ENCODE data around the gene QSER1.
"Not testable (repeated sequence)": the region's sequence is repeated elsewhere in the genome, so short reads cannot be mapped to it uniquely, and the experiment has no call there.

Gene QSER1

DNA sequence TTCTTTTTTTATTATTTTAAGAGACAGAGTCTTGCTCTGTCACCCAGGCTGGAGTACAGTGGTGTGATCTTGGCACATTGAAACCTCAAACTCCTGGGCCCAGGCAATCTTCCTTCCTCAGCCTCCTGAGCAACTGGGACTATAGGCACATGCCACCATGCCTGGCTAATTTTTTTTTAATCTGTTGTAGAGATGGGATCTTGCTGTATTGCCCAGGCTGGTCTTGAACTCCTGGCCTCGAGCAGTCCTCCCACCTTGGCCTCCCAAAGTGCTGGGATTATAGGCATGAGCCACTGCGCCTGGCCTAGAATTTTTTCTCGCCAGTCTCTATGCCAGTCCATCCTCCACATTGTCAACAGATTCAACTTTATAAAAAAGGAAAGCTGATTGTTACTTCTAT lies 44.7 kb downstream of the QSER1 start:
- DNase-seq, result not testable (repeated sequence)

DNA sequence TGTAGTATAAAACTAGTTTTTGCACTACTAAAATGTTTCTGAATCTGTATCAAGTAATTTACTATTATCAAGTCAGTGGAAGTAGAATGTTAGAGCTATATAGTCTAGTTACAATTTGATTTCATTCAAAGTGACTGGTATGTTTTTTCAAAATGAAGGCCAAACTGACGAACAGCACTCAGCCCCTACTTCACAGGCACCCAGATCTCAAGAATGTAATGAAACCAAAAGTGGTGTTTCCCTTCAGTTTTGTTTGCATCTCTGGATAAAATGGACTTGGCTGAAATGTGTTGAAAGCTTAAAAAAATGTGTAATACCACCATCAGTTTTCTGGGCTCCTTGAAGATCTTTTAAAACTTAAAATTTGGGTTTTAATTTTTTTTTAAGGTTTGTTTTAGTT lies 46.4 kb downstream of the QSER1 start:
- DNase-seq, result no peak

DNA sequence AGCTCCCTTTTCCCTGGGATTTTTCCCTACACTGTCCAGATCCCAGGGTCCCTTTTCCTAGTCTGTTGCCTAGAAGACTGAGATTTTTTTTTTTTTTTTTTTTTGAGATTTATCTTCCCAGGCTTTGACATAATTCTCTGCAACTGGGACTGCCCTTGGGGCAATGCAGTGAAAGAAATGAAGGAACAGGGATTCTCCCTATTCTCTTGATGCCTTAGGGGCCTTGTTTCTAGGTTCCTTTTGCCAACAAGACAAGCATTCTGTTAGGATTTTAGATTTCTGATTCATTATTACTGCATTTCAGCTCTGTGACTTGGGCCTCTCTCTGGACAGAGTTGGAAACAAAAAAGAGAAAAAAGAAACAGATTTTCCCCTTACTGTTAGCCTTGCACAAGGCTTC lies 47.3 kb downstream of the QSER1 start:
- no peak for DNase-seq

DNA sequence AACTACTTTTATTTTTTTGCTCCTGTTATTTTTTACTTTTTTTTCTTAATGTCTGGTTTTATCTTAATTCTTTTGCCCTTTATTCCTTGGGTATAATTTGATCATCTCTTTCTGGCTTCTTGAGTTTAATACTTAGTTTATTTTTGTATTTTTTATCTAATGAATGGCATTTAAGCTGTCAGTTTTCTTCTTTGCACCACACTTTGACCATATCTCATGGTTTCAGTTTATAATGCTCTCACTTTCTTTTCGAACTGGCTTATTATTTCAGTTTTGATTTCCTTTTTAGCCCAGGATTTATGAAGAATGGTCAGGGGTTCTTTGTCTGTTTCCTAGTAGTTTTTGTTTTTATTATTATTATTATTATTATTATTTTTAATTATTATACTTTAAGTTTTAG lies 48.3 kb downstream of the QSER1 start:
- DNase-seq, result no peak

DNA sequence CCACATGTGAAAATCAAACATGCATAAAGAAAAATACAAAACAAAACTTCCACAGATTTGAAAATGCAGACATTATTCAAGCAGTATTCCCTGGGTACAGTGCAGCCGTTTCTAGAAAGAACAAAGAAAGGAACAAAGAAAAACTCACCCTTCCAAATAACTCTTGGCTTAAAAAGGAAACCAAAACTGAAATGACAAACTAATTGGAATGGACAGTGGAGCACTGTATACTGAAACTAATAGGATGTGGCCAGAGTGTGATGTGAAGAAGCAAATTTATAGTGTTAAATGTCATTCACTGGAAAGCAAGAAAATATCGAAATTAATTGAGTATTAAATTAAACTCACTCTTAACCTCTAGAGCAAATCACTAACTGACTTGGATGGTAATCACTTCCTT lies 55.4 kb downstream of the QSER1 start:
- DNase-seq, result no peak

DNA sequence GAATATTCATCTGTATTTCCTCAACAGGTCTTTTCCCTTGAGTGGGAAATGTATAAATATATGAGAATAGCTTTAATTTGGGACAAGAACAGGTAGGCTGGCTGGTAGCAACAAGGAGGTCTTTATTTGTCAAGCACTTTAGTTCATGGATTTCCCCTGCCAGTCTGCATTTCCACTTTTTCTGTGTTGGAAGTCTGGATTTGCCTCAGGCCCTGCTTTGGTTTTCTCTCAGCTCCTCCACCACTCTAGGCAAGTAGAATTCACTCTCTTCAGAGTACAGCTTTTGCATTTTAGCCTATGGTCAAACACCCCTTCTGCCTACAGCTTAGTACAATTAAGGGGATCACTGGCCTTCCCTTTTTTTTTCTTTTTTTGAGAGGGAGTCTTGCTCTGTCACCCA lies 57.1 kb downstream of the QSER1 start:
- no peak for DNase-seq

DNA sequence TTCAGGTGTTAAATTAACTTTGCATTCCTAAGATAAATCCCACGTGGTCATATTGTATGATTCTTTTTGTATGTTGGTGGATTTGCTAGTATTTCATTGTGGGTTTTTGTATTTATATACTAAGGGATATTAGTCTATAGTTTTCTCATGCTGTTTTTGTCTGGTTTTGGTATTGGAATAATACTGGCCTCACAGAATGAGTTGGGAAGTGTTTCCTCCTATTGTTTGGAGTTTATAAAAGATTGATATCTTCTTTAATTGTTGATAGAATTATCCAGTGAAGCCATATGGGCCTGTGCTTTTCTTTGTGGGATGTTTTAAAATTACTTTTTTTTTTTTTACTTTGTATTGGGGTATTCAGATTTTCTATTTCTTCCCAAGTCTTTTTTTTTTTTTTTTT lies 59.8 kb downstream of the QSER1 start:
- DNase-seq, result no peak

DNA sequence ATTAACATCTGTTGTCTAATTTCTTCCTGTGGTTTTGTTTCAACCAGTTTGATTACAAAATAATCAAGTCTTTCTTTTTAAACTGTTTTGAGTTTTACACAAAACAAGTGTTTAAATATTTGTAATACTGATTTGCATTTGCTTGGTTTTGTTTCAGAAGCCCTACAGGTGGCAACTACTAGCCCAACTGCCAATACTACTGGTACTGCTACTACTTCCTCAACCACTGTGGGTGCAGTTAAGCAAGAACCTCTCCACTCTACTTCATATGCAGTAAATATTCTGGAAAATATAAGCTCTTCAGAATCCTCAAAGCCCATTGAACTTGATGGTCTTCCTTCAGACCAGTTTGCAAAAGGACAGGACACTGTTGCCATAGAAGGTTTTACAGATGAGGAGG lies 61.1 kb downstream of the QSER1 start:
- no peak for DNase-seq

DNA sequence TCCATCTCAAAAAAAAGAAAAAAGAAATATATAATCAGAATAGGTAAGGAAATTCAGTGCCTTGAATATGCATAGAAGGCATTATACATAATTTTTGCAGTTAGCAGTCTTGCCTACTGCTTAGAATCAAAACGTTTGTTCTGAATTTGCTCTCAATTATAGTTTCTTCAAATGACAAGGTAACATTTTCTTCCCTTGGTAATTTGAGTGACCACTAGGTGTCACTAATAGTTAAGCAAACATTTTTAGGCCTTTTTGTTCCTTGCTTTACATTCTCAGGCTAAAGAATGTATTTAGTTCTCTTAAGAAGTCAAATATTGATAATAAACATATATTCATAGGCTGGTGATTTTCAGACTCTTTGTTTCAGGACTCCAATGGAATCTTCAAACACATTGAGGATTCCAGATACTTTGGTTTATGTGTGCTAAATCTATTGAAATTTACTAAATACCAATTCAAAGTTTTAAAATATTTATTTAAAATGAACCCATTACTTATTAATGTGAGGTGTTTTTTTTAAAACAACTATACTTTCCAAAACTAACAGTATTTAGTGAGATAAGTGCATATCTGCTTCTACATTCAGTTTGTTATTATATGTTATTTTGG lies 68.0 kb downstream of the QSER1 start:
- DNase-seq, result no peak

DNA sequence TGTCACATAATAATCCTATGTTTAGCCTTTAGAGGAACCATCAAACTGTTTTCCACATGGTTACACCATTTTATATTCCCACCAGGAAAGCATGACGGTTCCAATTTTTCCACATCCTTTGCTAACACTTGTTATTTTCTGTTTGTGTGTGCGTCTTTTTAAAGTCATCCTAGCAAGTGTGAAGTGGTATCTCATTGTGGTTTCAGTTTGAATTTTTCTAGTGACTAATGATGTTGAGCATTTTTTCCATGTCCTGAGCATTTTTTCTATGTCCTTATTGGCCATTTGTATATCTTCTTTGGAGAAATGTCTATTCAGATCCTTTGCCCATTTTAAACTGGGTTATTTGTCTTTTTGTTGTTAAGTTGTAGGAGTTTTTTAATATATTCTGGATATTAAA lies 69.4 kb downstream of the QSER1 start:
- DNase-seq, result no peak

DNA sequence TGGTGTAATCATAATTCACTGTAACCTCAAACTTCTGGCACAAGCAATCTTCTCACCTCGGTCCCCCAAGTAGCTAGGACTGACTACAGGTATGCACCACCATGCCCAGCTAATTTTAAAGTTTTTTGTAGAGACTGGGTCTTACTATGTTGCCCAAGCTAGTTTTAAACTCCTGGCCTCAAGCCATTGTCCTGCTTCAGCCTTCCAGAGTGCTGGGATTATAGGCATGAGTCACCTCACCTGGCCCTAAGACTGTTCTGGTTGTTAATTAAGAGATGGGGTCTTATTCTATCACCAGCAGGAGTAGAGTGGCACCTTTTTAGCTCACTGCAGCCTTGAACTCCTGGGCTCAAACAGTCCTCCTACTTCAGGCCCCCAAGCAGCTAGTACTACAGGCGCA lies 71.1 kb downstream of the QSER1 start:
- DNase-seq, result no peak

DNA sequence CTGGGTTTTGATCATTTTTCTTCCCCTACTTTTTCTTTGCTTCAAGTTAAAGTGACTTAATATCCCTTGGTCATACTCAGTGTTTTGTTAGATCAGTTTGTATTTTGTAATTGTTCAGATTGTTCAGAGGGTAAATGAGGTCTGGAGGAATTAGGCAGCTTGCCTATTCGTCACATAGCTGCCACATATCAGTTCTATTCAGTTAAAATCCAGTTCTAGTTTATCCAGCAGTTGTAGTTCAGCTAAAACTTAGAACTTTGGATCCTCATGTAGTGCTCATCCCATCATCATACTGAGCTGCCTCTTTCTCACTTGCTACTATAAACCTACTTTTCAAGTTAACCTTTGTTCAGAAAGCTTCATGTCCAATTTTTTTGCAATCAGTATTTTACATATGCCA lies 75.9 kb downstream of the QSER1 start:
- no peak for DNase-seq

DNA sequence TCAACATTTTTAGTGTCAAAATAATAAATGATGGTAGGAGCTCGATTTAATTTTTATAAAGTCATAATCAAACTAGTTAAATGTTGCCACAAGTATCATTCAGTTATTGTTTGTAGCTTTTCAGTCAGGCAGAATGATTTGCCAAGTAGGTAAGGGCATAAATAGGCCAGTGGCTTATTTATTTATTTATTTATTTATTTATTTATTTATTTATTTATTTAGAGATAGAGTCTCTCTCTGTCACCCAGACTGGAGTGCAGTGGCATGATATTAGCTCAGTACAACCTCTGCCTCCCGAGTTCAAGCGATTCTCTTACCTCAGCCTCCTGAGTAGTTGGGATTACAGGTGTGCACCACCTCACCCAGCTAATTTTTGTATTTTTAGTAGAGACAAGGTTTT lies 79.6 kb downstream of the QSER1 start:
- not testable (repeated sequence) for DNase-seq

DNA sequence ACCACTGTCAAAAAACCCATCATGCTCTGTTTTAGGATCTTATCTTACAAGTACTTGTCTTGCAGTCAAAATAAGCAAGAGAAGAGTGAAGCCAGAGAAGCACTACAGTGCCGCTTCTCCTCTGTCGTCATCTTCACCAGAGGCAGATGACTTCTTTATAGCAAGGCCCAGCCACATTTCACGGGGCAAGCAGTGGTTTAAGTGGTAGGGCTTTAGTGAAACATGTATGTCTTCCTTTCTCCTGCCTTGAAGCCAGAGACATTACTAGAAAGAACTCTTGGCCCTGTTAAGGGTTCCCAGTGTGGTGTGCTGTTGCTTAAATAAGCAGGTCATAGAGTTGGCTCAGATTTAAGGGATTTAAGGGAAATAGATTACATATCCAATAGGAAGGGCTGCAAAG lies 80.2 kb downstream of the QSER1 start:
- DNase-seq, result no peak

DNA sequence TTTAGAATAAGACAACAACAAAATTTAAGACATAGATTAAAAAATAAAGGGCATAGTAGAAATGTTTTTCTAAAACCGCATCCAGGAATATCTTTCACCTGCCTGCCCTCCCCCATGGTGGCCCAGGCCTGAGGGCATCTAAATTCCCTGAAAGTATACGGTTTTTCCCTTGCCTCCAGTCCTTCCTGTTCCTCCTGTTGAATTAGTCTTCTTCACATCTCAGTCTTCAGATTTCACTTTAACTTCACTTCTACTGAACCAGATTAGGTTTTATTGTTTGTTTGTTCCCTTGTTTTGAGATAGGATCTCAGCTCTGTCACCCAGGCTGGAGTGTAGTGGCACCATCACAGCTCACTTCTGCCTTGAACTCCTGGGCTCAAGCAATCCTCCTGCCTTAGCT lies 90.0 kb downstream of the QSER1 start:
- DNase-seq, result no peak

DNA sequence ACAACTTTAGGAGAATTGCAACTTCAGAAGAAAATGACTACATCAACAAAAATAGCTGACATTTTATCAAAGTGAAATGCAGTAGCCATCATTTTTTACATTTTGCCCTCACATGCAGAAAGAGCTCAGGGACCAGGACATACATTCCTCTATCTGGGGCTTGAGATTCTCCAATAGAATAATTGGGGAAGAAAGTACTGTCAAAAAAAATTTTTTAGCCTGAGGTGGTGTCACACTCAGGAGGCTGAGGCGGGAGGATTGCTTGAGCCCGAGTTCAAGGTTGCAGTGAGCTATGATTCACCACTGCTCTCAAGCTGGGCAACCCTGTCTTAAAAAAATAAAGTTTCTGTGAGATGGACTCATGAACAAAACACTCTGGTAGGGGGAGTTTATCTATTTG lies 90.9 kb downstream of the QSER1 start:
- no peak for DNase-seq

DNA sequence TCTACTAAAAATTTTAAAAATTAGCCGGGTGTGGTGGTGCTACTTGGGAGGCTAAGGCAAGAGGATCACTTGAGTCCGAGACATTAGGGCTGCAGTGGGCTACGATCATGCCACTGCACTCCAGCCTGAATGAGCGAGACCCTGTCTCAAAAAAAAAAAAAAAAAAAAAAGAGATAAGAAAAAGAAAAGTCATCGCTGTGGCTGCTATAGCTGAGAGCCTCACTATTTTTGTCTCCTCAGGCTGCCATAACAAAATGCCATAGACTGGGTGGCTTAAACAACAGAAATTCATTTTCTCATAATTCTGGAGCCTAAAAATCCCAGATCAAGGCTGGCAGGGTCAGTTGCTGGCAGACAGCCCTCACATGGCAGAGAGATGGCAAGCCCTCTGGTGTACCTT lies 93.0 kb downstream of the QSER1 start:
- no peak for DNase-seq

DNA sequence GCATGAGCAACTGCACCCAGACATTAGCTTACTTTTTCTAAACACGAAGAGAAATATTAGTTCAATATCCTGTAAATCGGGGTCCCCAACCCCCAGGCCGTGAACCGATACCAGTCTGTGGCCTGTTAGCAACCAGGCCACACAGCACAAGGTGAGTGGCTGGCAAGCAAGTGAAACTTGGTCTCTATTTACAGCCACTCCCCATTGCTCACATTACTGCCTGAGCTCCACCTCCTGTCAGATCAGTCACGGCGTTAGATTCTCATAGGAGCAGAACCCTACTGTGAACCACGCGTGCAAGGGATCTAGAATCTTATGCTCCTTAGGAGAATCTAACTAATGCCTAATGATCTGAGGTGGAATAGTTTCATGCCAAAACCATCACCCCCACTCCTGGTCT lies 95.2 kb downstream of the QSER1 start:
- DNase-seq, result no peak

DNA sequence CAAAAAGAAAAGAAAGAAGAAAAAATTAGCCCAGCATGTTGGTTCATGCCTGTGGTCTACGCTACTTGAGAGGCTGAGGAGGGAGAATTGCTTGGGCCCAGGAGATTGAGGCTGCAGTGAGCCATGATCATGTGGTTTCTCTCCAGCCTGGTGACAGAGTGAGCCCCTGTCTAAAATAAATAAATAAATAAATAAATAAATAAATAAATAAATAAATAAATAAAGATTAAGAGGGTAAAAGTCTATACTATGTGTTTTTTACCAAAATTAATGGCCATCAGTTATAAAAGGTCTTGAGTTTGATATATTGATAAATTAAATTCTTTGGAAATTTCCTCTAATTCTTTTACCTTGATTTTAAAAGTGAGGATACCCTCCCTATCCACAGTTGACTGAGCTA lies 97.9 kb downstream of the QSER1 start:
- DNase-seq, result no peak

DNA sequence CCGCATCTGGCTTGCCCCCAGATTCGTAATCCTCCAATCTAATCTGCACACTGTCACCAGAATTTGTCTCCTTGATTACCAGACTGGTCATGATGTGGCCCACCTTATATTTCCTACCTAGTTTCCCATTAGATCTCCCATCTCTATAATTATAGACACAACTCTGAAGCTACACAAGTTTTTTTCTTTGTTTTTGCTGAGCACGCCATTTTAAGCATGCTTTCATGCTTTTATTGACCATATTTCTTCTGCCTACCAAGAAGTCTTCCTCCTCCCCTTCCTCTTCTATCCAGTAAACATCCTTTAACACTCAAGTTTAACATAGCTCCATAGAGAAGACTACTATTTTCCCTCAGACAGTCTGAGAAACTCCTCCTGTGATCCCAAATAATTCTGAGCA lies 98.8 kb downstream of the QSER1 start:
- no peak for DNase-seq

DNA sequence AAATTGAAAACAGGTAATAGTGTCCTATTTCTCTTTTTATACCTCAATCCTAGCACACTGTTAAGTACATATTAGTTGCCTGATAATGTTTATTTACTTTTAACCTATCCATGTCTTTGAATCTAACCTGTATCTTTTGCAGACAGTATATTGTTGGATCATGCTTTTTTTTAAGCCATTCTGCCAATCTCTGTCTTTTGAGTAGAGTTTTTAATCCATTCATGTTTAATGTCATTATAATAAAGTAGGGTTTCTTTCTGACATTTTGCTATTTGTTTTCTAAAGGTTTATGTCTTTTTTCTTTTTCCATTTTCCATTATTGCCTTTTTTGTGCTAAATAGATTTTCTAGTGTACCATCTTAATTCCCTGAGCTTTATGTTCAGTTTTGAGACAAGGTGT lies 99.3 kb downstream of the QSER1 start:
- no peak for DNase-seq

DNA sequence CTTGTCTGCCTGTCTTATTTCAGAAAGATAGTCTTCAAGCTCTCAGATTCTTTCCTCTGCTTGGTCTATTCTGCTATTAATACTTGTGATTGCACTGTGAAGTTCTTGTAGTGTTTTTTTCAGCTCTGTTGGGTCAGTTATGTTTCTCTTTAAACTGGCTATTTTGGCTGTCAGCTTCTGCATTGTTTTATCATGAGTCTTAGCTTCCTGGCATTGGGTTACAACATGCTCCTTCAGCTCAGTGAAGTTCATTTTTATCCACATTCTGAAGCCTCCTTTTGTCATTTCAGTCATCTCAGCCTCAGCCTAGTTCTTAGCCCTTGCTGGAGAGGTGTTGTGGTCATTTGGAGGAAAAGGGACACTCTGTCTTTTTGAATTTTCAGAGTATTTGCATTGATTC lies 107.6 kb downstream of the QSER1 start:
- no peak for DNase-seq

DNA sequence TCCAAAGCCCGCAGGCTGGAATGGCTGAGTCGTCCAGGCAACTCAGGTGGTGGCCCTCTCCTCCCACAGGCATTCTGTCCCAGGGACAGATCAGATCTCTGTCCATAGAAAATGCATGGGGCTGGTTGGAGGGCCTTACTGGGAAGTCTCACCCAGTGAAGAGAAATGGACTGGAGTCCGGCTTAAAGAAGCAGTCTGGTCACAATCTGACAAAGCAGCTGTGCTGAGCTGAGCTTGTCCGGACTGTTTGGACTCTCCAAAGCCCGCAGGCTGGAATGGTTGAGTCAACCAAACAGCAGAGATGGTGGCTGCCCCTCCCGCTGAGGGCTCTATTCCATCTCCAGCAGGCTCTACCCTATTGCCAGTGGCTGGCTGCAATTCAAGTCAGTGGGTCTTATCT lies 108.7 kb downstream of the QSER1 start:
- no peak for DNase-seq

DNA sequence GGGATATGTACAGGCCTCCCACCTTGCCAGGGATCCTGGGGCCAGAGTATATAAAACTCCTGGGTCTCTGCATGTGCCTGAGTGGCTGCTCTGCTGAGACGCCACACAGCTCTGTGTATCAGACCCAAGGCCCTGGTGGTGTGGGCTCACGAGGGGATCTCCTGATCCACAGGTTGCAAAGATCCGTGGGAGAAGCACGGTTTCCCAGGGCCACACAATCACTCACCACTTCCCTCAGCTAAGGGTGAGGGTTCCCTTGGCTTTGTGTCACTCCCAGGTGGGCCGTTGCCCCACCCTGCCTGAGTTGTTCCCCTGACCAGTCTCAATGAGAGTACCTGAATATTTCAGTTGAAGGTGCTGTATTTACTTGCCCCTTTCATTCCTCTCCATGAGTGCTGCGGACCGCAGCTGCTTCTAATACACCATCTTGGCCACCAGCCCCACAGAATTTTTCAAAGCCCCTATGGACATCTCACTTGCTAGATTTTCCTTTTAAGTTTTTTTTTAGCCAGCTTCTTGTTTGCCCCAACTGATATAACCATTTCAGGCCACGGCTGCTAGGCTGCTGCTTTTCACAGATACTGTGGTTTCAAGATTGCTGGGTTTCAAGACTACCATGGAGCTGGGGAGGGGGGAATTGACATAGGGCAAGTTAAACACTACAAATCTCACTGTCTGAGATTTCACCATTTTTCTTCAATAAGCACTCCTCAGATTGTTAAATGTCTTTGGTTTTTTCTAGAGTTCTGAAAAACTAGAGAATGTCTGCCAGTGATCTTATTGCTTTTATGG lies 109.3 kb downstream of the QSER1 start:
- DNase-seq, result no peak

DNA sequence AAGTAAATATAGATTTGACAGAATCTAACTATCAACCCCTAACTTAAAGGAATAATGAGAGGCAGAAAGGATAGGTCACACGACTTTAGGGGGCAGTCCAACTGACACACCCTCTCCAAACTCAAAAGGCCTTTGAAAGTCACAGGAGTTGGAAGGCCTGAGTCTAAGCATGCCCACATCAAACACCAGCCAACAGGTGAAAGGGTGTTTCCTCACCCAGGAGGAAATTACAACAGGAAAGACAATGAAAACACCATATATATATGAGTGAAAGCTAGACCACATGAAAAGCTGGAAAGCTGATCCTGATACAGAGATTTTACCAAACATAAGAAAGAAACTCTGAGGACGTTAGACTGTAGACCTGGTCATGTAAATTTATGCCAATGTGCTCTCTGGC lies 112.6 kb downstream of the QSER1 start:
- no peak for DNase-seq
